Body of pancreas (tissue), 4 donors: ENCODE results near the gene ELL3. TPM values are rescaled to one million over a fixed set of nuclear protein-coding genes. Genes with fewer than 3 reads are reported as not detected.
"Not testable (repeated sequence)": the region's sequence is repeated elsewhere in the genome, so short reads cannot be mapped to it uniquely, and the experiment has no call there.

Experiments
- ATAC-seq: fragments of 150-250 bp; one replicate; pipeline ENCODE4 v1.9.1; 2016
- DNase-seq, 4 donors: peaks; one replicate each; pipeline ENCODE4 v3.0.0-alpha.2; 2019
- H3K27ac ChIP-seq, 4 donors: fragments of 200-600 bp; sonication (generic); 1 replicate in 3 of 4; 2 replicates in 1 of 4; pipeline versions ENCODE4 v1.5.1 to v1.6.1; 2016 to 2019; ENCODE audit warnings: mild to moderate bottlenecking in 1 of 4, mixed read lengths in 1 of 4, moderate library complexity in 1 of 4
- H3K27me3 ChIP-seq, 2 donors: fragments of 200-600 bp; sonication (generic); one replicate each; pipeline ENCODE4 v1.6.0; 2016; ENCODE audit warnings: mild to moderate bottlenecking in 1 of 2
- H3K36me3 ChIP-seq, 2 donors: fragments of 200-600 bp; sonication (generic); replicated peaks in 1 of 2; 2 replicates each; pipeline ENCODE4 v1.5.1; 2016; ENCODE audit warnings: low read depth in 2 of 2; ENCODE audit not compliant: insufficient read depth in 1 of 2
- H3K4me1 ChIP-seq: fragments of 200-600 bp; sonication (generic); one replicate; pipeline ENCODE4 v1.6.0; 2016
- H3K4me3 ChIP-seq, 2 donors: fragments of 200-600 bp; sonication (generic); 1 replicate in 1 of 2; 2 replicates in 1 of 2; pipeline ENCODE4 v1.5.1; 2016 to 2019
- H3K9me3 ChIP-seq, 3 donors: fragments of 200-600 bp; sonication (generic); 1 replicate in 2 of 3; 2 replicates in 1 of 3; pipeline ENCODE4 v1.5.1; 2016
- CTCF ChIP-seq, 7 experiments: fragments of 450-650 bp in 4 of 7; fragments of 200-600 bp in 3 of 7; sonication (generic) in 3 of 7; IDR thresholded peaks; one replicate each; pipeline ENCODE4 v1.5.1; 2016 to 2019; ENCODE audit warnings: antibody characterized with exemption in 7 of 7
- POLR2A ChIP-seq, 3 donors: fragments of 450-650 bp; IDR thresholded peaks; one replicate each; pipeline ENCODE4 v1.6.1; 2016; ENCODE audit warnings: antibody characterized with exemption in 3 of 3, mild to moderate bottlenecking in 2 of 3
- WGBS, 2 donors: methylation state at CpG; one replicate each; pipeline ENCODE4 v1.1.5; 2017; 5-methylcytosine and 5-hydroxymethylcytosine counted together
- intact Hi-C: fragments of 100-400 bp; cut with DNase I; formaldehyde crosslinking; loops from one replicate; pipeline ENCODE4 v1.15.1; 2023
- total RNA-seq, 2 donors: library from RNA; depleted of rRNA; stranded (reverse); fragments of >200 nt; gene quantifications; one replicate each; pipeline ENCODE4 v1.1.0, GENCODE V29; 2016

ELL3 gene
- total RNA-seq, 2 donors from 2014 or later: 4.9 to 29.1 TPM

- no peak overlapping the region for H3K4me3 ChIP-seq
- ATAC-seq (no peak), DNase-seq (no peak)
- peaks cover 0 to 7% of the 10 kb centered on the region in 2 donors for H3K36me3 ChIP-seq
- intact Hi-C loops: no loop called here
- peaks cover 61% of the 10 kb centered on the region for H3K4me1 ChIP-seq
- no peaks in the 10 kb centered on the region for H3K9me3 ChIP-seq
- no peak for TF ChIP-seq CTCF (IDR thresholded peaks at IDR 0.05)
- H3K27ac ChIP-seq: no peak overlapping the region
- 34 to 47% methylated on average over 6 of the region's 6 CpGs for WGBS, 2 donors
- no peaks in the 10 kb centered on the region for H3K27me3 ChIP-seq
These were observed 24.9 kb downstream of the ELL3 start for GRCh38 chr15:43751885-43752284.

GRCh38 chr15:43749690-43750345 is 26.9 kb downstream of the ELL3 start:
- Histone ChIP-seq H3K4me3 (no peak overlapping the region), H3K27ac (peak overlapping the region in 2 of 4 donors; percentile 45 to 66), H3K27me3 (no peaks in the 10 kb centered on the region), H3K9me3 (no peaks in the 10 kb centered on the region), H3K4me1 (peaks cover 66% of the 10 kb centered on the region), H3K36me3 (peaks cover 0 to 1% of the 10 kb centered on the region in 2 donors)
- DNase-seq: peak in 2 of 4 donors; percentile 21 to 33
- TF ChIP-seq POLR2A (IDR thresholded peaks at IDR 0.05) (no peak), CTCF (IDR thresholded peaks at IDR 0.05) (no peak)
- WGBS, 2 donors: 32% methylated on average over 12 of the region's 12 CpGs
- ATAC-seq: no peak
- intact Hi-C loops: no loop called here

GRCh38 chr15:43748376-43748775 is 28.4 kb downstream of the ELL3 start:
- no peaks in the 10 kb centered on the region for H3K36me3 ChIP-seq
- H3K27ac ChIP-seq: no peak overlapping the region
- DNase-seq (no peak), ATAC-seq (no peak)
- TF ChIP-seq POLR2A (IDR thresholded peaks at IDR 0.05) (no peak), CTCF (IDR thresholded peaks at IDR 0.05) (no peak)
- no peak overlapping the region for H3K4me3 ChIP-seq
- no peaks in the 10 kb centered on the region for H3K9me3 ChIP-seq
- H3K4me1 ChIP-seq: peaks cover 60% of the 10 kb centered on the region
- H3K27me3 ChIP-seq: no peaks in the 10 kb centered on the region
- 24 to 26% methylated on average over 3 of the region's 3 CpGs for WGBS, 2 donors
- intact Hi-C loops: no loop called here

GRCh38 chr15:43746903-43747309 is 29.9 kb downstream of the ELL3 start:
- H3K4me3 ChIP-seq: peak overlapping the region; percentile 90 to 97
- DNase-seq (peak; percentile 37 to 55 (median 46)), ATAC-seq (peak; percentile 41)
- H3K4me1 ChIP-seq: peaks cover 46% of the 10 kb centered on the region
- H3K27ac ChIP-seq: peak overlapping the region; percentile 91 to 98 (median 96)
- intact Hi-C loops, H3K36me3 ChIP-seq, H3K9me3 ChIP-seq, H3K27me3 ChIP-seq: not testable (repeated sequence)
- WGBS, 2 donors: 0% methylated on average over 12 of the region's 12 CpGs

GRCh38 chr15:43746245-43746902 is 30.4 kb downstream of the ELL3 start, which contains the start of gene PDIA3:
Gene PDIA3 (plus strand): TSS chr15:43746438. CDS start chr15:43746540, 102 bp downstream.
- H3K27ac ChIP-seq: peak within 1 kb of the TSS; percentile 91 to 98 (median 96)
- ATAC-seq (peak; percentile 98), DNase-seq (peak; percentile 92 to 94 (median 93))
- intact Hi-C loops, H3K9me3 ChIP-seq, H3K36me3 ChIP-seq, H3K27me3 ChIP-seq: not testable (repeated sequence)
- TF ChIP-seq POLR2A (IDR thresholded peaks at IDR 0.05): peak; percentile 94 to 97 (median 95)
- peak in 4 of 7 experiments; percentile 23 to 39 (median 29) for TF ChIP-seq CTCF (IDR thresholded peaks at IDR 0.05)
- WGBS, 2 donors: 0% methylated on average over 3 to 66 of the region's 84 CpGs
- H3K4me3 ChIP-seq: peak within 1 kb of the TSS; percentile 90 to 97
- peaks cover 41% of the 10 kb centered on the region for H3K4me1 ChIP-seq
